ENCODE measurements around the gene SCAF4. TPM values are rescaled to one million over a fixed set of nuclear protein-coding genes. Genes with fewer than 3 reads are reported as not detected.
"Not testable (repeated sequence)": the region's sequence is repeated elsewhere in the genome, so short reads cannot be mapped to it uniquely, and the experiment has no call there.

SCAF4 gene
- polyA plus RNA-seq, 1 donor from 2014 or later: 49.9 TPM

- Mint-ChIP-seq H3K4me1 (peaks cover 35 to 49% (median 40%) of the 10 kb centered on the region in 3 donors), H3K4me3 (peak overlapping the region in 1 of 4 donors; percentile 65), H3K9me3 (no peaks in the 10 kb centered on the region), H3K27me3 (no peaks in the 10 kb centered on the region), H3K27ac (peak overlapping the region in 2 of 3 donors; percentile 56 to 84), H3K36me3 (peaks cover 11% of the 10 kb centered on the region)
These were observed 68.2 kb downstream of the SCAF4 start for GRCh38 chr21:31663584-31664249.

GRCh38 chr21:31660591-31660990 lies 71.3 kb downstream of the SCAF4 start:
- Mint-ChIP-seq H3K9me3 (no peaks in the 10 kb centered on the region), H3K36me3 (peaks cover 7% of the 10 kb centered on the region), H3K27me3 (no peaks in the 10 kb centered on the region), H3K4me3 (peak overlapping the region; percentile 92 to 98 (median 95)), H3K27ac (peak overlapping the region in 2 of 3 donors; percentile 72 to 95), H3K4me1 (peaks cover 35 to 44% (median 38%) of the 10 kb centered on the region in 3 donors)

- peaks cover 7% of the 10 kb centered on the region for H3K36me3 Mint-ChIP-seq
- no peaks in the 10 kb centered on the region for H3K9me3 Mint-ChIP-seq
- peaks cover 32 to 44% (median 36%) of the 10 kb centered on the region in 3 donors for H3K4me1 Mint-ChIP-seq
- peak overlapping the region; percentile 72 to 95 (median 94) for H3K27ac Mint-ChIP-seq
- no peaks in the 10 kb centered on the region for H3K27me3 Mint-ChIP-seq
- H3K4me3 Mint-ChIP-seq: peak overlapping the region; percentile 92 to 98 (median 95)
These were observed 71.7 kb downstream of the SCAF4 start for GRCh38 chr21:31660259-31660565.

GRCh38 chr21:31659536-31660258 lies 72.2 kb downstream of the SCAF4 start, which contains the start of gene SOD1:
SOD1 (plus strand) TSS chr21:31659693; CDS start chr21:31659770, 77 bp downstream.
- H3K27ac Mint-ChIP-seq: peak within 1 kb of the TSS; percentile 79 to 98 (median 98)
- peaks cover 5% of the 10 kb centered on the region for H3K36me3 Mint-ChIP-seq
- no peaks in the 10 kb centered on the region for H3K9me3 Mint-ChIP-seq
- H3K4me1 Mint-ChIP-seq: peaks cover 31 to 47% (median 41%) of the 10 kb centered on the region in 3 donors
- H3K4me3 Mint-ChIP-seq: peak within 1 kb of the TSS; percentile 94 to 100 (median 99)
- no peaks in the 10 kb centered on the region for H3K27me3 Mint-ChIP-seq

DNA sequence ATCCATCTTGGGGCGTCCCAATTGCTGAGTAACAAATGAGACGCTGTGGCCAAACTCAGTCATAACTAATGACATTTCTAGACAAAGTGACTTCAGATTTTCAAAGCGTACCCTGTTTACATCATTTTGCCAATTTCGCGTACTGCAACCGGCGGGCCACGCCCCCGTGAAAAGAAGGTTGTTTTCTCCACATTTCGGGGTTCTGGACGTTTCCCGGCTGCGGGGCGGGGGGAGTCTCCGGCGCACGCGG lies 72.7 kb downstream of the SCAF4 start:
- H3K27ac Mint-ChIP-seq: peak overlapping the region; percentile 79 to 98 (median 80)

DNA sequence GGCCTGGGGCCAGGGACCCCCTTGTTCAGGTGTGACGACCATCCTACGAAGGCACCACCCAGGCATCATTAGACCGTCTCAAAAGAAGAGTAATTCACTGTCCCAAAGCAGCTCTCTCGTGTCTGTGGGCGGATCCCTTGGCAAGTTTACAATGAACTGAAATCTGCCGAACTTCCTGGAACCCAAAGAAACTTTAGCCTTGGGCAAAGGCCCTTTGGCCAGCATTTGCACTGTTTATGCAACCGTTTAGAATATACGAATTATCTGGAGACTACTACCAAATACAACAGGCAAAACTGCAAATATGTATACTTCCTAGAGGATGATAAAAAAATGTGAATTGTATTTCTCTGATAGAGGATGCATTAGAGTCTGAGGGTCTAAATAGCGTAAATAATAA lies 73.9 kb downstream of the SCAF4 start:
- H3K4me3 Mint-ChIP-seq: peak overlapping the region; percentile 3 to 57 (median 30)
- peaks cover 21 to 41% (median 38%) of the 10 kb centered on the region in 3 donors for H3K4me1 Mint-ChIP-seq
- H3K36me3 Mint-ChIP-seq: peaks cover 2% of the 10 kb centered on the region
- H3K27ac Mint-ChIP-seq: no peak overlapping the region
- no peaks in the 10 kb centered on the region for H3K9me3 Mint-ChIP-seq
- H3K27me3 Mint-ChIP-seq: no peaks in the 10 kb centered on the region

More for the DNA sequence above, 72.7 kb downstream of the SCAF4 start:
- Mint-ChIP-seq H3K27me3 (no peaks in the 10 kb centered on the region), H3K9me3 (no peaks in the 10 kb centered on the region), H3K4me3 (peak overlapping the region; percentile 94 to 100 (median 99)), H3K36me3 (peaks cover 3% of the 10 kb centered on the region), H3K4me1 (peaks cover 29 to 46% (median 40%) of the 10 kb centered on the region in 3 donors)

- Mint-ChIP-seq H3K27ac (no peak overlapping the region), H3K9me3 (no peaks in the 10 kb centered on the region), H3K36me3 (no peaks in the 10 kb centered on the region), H3K4me1 (peaks cover 19 to 33% (median 31%) of the 10 kb centered on the region in 3 donors), H3K4me3 (peak overlapping the region in 3 of 4 donors; percentile 22 to 78 (median 75)), H3K27me3 (no peaks in the 10 kb centered on the region)
These were observed 75.5 kb downstream of the SCAF4 start for GRCh38 chr21:31656199-31657095.

DNA sequence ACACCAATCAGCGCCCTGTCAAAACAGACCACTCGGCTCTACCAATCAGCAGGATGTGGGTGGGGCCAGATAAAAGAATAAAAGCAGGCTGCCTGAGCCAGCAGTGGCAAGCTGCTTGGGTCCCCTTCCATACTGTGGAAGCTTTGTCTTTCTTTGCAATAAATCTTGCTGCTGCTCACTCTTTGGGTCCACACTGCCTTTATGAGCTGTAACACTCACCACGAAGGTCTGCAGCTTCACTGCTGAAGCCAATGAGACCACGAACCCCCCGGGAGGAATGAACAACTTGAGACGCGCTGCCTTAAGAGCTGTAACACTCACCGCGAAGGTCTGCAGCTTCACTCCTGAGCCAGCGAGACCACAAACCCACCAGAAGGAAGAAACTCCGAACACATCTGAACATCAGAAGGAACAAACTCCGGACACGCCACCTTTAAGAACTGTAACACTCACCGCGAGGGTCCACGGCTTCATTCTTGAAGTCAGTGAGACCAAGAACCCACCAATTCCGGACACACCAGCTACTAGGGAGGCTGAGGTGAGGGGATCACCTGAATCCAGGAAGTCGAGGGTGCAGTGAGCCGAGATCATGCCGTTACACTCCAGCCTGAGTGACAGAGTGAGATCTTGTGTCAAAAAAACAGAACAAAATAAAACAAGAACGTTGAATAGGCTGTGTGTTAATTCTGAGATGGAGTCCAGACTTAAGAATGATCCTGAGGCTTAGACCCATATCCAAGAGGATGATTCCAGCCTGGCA lies 76.9 kb downstream of the SCAF4 start:
- Mint-ChIP-seq H3K4me1 (peaks cover 15 to 22% (median 21%) of the 10 kb centered on the region in 3 donors), H3K4me3 (peak overlapping the region; percentile 78 to 89 (median 83))
- H3K9me3 Mint-ChIP-seq: not testable (repeated sequence)

DNA sequence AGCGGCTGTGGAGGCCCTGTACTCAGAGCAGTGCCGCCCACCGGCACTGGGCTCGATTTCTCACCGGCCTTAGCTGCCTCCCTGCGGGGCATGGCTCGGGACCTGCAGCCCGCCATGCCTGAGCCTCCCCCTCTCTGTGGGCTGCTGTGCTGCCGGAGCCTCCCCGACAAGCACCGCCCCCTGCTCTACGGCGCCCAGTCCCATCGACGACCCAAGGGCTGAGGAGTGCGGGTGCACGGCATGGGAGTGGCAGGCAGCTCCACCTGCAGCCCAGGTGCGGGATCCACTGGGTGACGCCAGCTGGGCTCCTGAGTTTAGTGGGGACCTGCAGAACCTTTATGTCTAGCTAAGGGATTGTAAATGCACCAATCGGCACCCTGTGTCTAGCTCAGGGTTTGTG lies 77.6 kb downstream of the SCAF4 start:
- Mint-ChIP-seq H3K4me1 (peaks cover 15 to 19% (median 18%) of the 10 kb centered on the region in 3 donors), H3K27ac (peak overlapping the region in 1 of 3 donors; percentile 97), H3K9me3 (peaks cover 0 to 3% (median 0%) of the 10 kb centered on the region in 3 donors), H3K4me3 (no peak overlapping the region), H3K27me3 (no peaks in the 10 kb centered on the region), H3K36me3 (no peaks in the 10 kb centered on the region)

More for the DNA sequence above, 76.9 kb downstream of the SCAF4 start:
- H3K36me3 Mint-ChIP-seq, H3K27me3 Mint-ChIP-seq: not testable (repeated sequence)
- H3K27ac Mint-ChIP-seq: peak overlapping the region in 2 of 3 donors; percentile 78 to 97

- peaks cover 15 to 22% (median 19%) of the 10 kb centered on the region in 3 donors for H3K4me1 Mint-ChIP-seq
- not testable (repeated sequence) for H3K4me3 Mint-ChIP-seq, H3K36me3 Mint-ChIP-seq, H3K27ac Mint-ChIP-seq, H3K9me3 Mint-ChIP-seq, H3K27me3 Mint-ChIP-seq
These were observed 80.4 kb downstream of the SCAF4 start for GRCh38 chr21:31651491-31651890.

GRCh38 chr21:31650930-31651329 lies 81.0 kb downstream of the SCAF4 start:
- H3K27me3 Mint-ChIP-seq: no peaks in the 10 kb centered on the region
- H3K27ac Mint-ChIP-seq: no peak overlapping the region
- peaks cover 0 to 3% (median 0%) of the 10 kb centered on the region in 3 donors for H3K9me3 Mint-ChIP-seq
- peaks cover 16 to 24% (median 19%) of the 10 kb centered on the region in 3 donors for H3K4me1 Mint-ChIP-seq
- no peak overlapping the region for H3K4me3 Mint-ChIP-seq
- no peaks in the 10 kb centered on the region for H3K36me3 Mint-ChIP-seq

DNA sequence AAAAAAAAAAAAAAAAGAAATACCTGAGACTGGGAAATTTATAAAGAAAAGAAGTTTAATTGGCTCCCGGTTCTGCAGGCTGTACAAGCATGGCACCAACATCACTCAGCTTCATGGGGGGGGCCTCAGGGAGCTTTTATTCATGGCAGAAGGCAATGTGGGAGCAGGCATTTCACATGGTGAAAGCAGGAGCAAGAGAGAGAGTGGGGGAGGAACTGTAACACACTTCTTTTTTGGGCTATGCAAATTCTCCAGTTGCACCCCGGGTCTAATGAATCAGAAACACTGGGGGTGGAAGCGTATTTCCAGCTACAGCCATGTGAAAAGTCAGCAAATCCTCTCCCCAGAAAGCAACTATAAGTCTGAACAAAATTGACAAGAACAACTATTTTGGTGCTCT lies 84.3 kb downstream of the SCAF4 start:
- Mint-ChIP-seq H3K4me1 (peaks cover 8 to 16% (median 14%) of the 10 kb centered on the region in 3 donors), H3K36me3 (no peaks in the 10 kb centered on the region), H3K27ac (peak overlapping the region in 2 of 3 donors; percentile 21 to 56), H3K4me3 (peak overlapping the region; percentile 38 to 91 (median 84)), H3K9me3 (peaks cover 0 to 3% (median 0%) of the 10 kb centered on the region in 3 donors), H3K27me3 (no peaks in the 10 kb centered on the region)

DNA sequence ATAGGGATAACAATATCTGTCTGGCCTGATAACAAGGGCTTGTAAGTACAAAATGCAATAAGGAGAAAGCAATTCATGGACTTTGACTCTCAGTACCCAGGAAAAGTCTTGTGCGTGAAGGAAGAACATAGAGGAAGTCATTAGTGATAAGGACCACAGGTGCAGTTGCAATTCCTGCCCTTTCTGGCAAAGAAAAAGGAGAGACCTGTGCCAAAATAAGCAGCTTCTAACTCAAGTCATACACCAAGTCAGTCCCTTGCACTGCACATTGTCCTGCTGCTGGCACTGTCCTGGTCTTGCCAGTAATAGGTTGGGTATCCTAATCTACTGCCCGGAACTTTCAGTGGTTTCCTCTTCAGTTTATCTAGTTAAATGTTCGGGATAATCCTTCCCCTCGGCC lies 87.3 kb downstream of the SCAF4 start:
- H3K4me1 Mint-ChIP-seq: peaks cover 8 to 15% (median 14%) of the 10 kb centered on the region in 3 donors
- H3K4me3 Mint-ChIP-seq: no peak overlapping the region
- no peaks in the 10 kb centered on the region for H3K36me3 Mint-ChIP-seq
- no peak overlapping the region for H3K27ac Mint-ChIP-seq
- peaks cover 0 to 2% (median 0%) of the 10 kb centered on the region in 3 donors for H3K9me3 Mint-ChIP-seq
- H3K27me3 Mint-ChIP-seq: no peaks in the 10 kb centered on the region

DNA sequence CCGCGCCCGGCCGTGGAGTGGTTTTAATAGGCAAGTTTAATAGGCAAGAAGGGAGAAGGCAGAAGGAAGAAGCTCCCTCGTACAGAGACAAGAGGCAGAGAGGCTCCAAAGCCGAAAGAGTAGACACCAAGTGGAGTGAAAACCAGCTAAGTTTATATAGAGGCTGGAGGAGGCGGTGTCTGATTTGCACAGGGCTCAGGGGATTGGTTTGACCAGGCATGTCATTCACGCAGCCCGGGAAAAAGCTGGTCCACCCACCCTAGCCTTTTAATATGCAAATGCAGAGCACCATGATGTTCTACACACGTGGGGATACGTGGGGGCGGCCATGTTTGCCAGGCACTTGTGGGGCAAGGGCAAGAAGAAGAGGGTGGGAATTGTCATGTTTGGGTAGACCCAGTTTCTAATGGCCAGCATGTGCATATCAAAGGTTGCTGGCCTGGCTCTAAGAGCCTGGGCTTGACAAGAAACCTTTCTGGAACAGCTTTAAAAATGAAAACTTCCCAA lies 90.4 kb downstream of the SCAF4 start:
- no peaks in the 10 kb centered on the region for H3K27me3 Mint-ChIP-seq
- no peak overlapping the region for H3K27ac Mint-ChIP-seq
- peaks cover 0 to 5% (median 5%) of the 10 kb centered on the region in 3 donors for H3K4me1 Mint-ChIP-seq
- H3K4me3 Mint-ChIP-seq: no peak overlapping the region
- H3K9me3 Mint-ChIP-seq: peaks cover 0 to 8% (median 4%) of the 10 kb centered on the region in 3 donors
- peaks cover 3% of the 10 kb centered on the region for H3K36me3 Mint-ChIP-seq

All from IgD-negative memory B cell (primary cell).